B cell (primary cell): Measurements from ENCODE around the gene DGCR8.

Source experiments
- CTCF ChIP-seq: fragments of 200-600 bp; IDR thresholded peaks from one replicate; pipeline ENCODE4 v1.8.0; 2022; ENCODE audit warnings: antibody characterized with exemption, mild to moderate bottlenecking
- EZH2 ChIP-seq: IDR thresholded peaks from 2 replicates; pipeline ENCODE4 v1.6.1; 2012; ENCODE audit warnings: borderline replicate concordance, low read depth, mild to moderate bottlenecking, moderate library complexity, low read length; ENCODE audit not compliant: insufficient read depth, poor library complexity, severe bottlenecking

- TF ChIP-seq EZH2 (no peak), CTCF (no peak)
These were observed 35.4 kb upstream of the DGCR8 start for GRCh38 chr22:20044495-20045151.
